SIG-M5 treated with dmso at 0.1 percent for 504 hours (cell line): ENCODE data around the gene ME3.
"Not testable (repeated sequence)": the region's sequence is repeated elsewhere in the genome, so short reads cannot be mapped to it uniquely, and the experiment has no call there.

Experiments used
- DNase-seq: peaks from one replicate; lab custom pipeline; 2025; ENCODE audit not compliant: unreplicated experiment; lab: John Stamatoyannopoulos, UW

Gene ME3

DNA sequence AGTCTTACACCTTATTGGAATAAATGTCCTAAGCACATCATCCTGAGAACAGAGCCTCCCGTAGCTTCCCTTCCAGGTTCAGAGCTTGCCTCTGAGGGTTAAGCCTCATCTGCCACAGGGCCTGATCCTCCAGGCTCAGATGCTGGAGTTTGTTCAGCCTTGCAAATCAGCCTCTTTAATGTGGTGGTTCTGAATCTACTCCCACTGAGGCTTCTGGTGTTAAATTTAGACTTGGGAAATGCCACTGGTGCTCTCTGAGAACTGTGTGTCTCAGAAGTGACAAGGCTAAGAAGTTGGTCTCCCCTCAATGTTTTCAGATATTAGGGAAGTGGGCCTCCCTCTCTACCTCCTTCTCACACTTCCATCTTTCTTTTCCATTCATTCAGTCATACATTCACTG lies 229.0 kb downstream of the ME3 start:
- DNase-seq, result no peak

DNA sequence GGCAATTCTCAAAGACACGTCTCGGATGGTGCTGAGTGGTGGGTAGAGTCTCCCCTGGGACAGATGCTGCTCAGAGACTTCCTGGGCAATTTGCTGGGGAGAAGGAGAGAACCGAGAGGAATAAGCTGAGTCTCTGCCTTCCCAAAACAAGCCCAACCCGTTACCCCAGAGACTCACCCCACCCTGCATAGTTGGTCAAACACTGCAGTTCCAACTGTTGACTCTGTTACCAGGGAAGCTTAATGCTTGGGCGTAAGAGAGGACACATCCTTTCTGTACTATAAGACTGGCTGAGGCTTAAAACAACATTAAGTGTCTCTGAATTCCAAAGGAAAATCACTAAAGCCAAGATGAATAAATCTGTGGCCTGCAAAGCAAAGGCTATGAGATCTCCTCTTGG lies 229.6 kb downstream of the ME3 start:
- DNase-seq, result no peak

DNA sequence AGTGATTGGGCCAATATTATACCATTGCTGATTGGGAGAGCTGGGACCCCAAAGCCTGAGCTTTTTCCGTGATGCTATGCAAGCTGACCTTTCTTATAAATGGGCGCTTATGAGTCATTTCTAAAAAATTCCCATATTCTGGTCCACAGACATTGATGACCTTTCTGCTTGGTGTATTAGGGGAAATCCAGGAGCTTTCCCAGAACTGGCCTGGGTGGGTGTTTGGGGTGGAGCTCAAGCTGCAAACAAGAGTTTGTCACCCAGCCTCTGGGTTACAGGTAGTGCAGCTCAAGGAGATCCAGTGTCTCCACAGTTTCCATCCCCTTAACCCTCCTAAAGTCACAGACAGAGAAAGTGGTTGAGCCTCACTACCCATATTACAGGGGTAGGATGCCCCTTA lies 230.0 kb downstream of the ME3 start:
- no peak for DNase-seq

DNA sequence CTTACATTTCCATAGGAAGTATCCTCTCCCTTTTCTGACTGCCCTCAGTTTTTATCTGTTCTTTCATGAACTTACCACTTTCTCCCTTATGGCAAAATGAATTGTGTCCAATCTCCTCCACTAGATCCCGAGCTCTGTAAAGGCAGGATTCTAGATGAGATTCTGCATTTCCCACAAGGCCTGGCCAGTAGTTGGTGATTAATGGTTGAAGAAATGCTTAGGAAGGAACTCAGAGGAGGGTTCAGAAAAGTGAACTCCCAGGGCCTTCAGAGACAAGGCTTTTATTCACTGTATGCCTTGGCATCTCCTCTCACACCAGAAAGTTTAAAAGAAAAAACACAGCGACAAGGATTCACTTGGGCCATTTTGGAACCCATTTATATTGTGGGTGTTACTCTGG lies 231.6 kb downstream of the ME3 start:
- no peak for DNase-seq

DNA sequence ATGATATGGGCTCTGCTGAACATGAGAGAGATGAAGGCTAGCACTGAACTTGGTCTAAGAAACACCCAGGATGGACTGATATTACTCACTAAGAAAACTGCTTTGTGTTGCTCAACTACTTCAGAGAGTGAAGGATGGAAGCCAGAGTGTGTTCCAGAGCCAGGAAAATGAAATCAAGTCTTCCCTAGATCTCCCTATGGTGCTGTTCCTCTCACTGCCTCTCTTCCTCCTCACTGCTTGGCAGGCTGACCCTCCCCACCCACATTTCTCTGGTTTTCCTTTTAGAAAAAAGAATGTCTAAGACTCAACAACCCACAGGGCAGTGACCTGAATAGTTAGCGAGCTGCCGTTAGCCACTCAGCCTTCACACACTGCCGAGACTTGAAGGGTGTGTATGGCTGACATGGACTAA lies 232.1 kb downstream of the ME3 start:
- DNase-seq, result no peak

DNA sequence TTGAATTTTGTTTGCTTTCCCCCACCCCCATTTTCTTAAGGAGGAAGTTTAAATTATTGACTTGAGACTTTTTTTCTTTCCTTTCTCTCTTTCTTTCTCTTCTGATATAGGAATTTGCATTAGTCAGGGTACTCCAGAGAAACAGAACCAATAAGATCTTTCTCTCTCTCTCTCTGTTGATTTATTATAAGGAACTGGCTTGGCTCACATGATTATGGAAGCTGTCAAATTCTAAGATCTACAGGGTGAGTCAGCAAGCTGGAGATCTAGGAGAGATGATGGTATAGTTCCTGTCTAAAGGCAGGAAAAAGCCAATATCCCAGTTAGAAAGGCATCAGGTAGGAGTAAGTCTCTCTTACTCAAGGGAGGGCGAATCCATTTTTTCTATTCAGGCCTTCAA lies 233.7 kb downstream of the ME3 start:
- DNase-seq, result no peak

DNA sequence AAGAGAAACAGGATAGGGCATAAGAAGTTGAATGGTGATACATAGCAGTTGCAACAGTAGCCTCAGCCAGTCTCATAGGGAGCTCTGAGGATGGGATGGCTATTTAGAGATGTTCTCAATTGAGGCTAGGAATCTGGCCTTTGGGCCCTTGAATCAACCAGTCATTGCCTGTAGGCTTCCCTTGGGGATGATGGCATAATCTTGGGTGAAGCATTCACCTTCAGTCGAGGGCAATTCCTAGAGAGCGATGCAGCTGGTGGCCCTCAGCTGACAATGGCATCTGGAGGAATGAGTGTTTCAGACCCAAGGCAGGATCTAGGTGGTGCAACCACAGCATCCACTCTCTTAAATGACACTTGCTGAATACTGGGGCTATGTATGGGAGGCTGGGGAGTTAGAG lies 236.7 kb downstream of the ME3 start:
- no peak for DNase-seq

DNA sequence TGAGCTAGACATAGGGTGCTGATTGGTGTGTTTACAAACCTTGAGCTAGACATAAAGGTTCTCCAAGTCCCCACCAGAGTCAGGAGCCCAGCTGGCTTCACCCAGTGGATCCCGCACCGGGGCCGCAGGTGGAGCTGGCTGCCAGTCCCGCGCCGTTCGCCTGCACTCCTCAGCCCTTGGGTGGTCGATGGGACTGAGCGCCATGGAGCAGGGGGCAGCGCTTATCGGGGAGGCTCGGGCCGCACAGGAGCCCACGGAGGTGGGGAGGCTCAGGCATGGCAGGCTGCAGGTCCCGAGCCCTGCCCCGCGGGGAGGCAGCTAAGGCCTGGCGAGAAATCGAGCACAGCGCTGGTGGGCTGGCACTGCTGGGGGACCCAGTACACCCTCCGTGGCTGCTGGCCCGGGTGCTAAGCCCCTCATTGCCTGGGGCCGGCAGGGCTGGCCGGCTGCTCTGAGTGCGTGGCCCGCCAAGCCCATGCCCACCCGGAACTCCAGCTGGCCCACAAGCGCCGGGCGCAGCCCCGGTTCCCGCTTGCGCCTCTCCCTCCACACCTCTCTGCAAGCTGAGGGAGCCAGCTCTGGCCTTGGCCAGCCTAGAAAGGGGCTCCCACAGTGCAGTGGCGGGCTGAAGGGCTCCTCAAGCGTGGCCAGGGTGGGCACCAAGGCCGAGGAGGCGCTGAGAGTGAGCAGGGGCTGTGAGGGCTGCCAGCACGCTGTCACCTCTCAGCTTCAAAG lies 238.9 kb downstream of the ME3 start:
- not testable (repeated sequence) for DNase-seq

DNA sequence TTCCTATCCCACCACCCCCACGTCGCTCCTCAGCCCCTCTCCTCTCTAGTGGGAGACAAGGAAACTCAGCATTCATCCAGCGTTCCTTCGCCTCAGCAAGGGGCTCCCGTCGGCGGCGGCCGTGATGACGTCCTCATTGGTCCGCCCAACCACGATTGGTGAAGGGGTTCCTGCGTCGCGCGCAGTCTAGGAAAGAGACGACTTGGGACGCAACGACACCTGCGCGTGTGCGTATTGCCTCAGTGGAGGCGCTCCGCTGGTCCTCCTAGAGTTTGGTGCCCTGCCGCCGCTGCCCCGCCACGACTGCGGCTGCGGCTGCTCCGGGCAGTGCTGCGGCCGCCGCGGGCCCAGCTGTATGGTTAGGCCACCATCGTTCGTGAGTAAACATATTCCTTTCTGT lies 241.2 kb downstream of the ME3 start:
- no peak for DNase-seq

DNA sequence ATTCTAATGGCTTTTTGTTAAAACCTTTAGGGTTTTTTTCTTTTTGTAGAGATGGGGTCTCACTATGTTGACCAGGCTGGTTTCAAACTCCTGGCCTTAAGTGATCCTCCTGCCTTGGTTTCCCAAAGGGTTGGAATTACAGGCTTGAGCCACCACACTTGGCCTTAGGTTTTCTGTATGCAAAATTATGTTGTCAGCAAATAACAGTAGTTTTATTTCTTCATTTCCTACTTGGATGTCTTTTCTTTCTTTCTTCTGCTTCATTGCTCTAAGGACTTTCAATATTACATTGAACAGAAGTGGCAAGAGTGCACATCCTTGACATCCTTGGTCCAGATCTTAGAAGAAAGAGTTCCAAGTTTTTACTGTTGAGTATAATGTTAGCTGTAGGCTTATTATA lies 245.0 kb downstream of the ME3 start:
- no peak for DNase-seq

DNA sequence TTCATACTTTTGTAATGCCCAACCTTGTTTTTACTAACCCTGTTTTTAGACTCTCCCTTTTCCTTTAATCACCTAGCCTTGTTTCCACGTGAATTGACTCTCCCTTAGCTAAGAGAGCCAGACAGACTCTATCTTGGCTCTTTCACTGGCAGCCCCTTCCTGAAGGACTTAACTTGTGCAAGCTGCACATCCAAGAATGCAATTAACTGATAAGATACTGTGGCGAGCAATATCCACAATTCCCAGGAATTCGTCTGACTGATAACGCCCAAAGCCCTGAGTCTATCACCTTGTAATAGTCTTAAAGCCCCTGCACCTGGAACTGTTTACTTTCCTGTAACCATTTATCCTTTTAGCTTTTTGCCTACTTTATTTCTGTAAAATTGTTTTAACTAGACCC lies 248.9 kb downstream of the ME3 start:
- DNase-seq, result not testable (repeated sequence)

DNA sequence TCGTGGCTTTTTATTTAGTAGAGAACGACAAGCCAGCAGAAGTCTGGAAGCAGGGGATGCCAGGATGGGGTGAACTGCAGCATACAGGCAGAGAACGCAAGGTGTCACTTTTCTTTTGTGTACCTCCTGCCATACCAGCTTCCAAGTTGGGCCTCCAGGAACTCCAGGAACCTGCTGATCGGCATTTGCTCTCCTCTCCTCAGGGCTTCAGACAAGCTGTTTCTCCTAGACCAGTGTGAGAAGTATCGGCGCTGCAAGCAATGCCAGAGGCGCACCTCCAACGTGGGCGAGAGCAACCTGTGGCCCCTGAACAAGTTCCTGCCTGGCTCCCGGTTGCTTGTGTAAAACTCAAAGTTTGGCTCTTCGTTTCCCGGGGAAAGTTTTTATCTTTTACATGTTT lies 250.0 kb downstream of the ME3 start:
- no peak for DNase-seq

DNA sequence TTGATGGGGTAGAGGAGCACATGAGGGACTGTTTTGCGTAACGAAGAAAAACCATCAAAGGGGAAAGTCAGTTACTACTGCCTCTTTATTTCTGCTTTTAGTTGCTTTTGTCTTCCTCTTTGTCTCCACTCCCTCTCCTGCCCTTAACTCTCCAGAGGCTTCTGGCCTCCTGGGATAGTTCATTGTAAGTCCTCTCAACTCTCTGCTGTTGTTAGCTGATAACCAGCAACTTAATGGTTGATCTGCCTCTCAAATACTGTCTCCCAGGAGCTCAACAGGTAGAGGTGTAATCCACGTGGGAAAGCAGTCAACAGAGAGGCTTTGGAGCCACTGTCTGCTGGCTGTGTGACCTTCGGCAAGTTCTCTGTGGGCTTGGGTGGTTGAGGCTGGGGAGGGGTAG lies 250.5 kb downstream of the ME3 start:
- DNase-seq, result peak; percentile 38

DNA sequence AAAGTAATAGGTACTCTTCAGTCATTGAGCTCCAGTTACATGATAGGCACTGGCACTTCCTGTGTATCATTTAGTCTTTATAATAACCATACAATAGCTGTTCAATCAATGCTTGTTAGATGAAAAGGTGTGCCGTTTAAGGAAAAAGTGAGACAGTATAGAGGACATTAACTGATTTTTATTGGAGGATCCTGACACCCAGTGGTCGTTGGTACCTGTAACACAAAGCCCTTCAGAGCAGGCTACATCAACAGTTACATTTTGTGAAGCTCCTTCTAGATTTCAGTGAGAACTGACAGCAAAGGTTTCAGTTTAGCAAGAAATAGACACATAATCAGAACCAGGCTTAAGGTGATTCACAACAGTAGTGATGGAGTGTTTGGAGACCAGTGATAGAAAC lies 253.5 kb downstream of the ME3 start:
- no peak for DNase-seq

DNA sequence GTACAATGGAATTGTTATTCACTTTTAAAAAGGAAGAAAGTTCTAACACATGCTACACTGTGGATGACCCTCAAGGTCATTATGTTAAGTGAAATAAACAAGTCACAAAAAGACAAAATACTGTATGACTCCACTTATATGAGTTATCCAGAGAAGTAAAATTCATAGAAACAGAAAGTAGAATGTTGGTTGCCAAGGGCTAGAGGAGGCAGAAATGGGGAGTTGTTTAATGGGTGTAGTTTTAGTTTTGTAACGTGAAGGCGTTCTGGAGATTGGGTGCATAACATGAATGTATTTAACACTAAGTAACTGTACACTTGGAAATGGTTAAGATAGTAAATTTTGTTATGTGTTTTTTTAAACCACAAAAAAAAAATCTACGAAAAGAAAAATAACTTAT lies 253.9 kb downstream of the ME3 start:
- DNase-seq, result no peak

DNA sequence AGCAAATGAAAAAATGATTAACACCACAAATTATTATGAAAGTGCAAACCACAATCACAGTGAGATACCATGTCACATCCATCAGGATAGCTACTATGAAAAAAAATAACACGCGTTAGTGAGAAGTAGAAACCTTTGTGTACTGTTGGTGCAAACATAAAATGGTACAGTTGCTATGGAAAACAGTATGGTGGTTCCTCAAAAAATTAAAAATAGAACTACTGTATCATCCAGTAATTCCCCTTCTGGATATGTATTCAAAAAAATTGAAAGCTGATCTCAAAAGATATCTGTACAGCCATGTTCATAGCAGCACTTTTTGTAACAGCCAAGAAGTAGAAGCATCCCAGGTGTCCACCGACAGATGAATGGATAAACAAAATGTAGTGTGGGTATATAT lies 254.3 kb downstream of the ME3 start:
- no peak for DNase-seq

DNA sequence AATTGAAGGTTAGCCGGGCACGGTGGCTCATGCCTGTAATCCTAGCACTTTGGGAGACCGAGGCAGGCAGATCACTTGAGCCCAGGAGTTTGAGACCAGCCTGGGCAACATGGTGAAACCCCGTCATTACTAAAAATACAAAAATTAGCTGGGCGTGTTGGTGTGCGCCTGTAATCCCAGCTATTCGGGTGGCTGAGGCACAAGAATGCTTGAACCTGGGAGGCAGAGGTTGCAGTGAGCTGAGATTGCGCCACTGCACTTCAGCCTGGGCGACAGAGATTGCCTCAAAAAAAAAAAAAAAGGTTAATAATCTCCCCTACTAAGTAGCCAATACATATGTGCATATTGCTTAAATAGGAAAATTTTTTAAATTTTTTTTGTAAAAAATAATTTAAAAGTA lies 255.5 kb downstream of the ME3 start:
- not testable (repeated sequence) for DNase-seq

DNA sequence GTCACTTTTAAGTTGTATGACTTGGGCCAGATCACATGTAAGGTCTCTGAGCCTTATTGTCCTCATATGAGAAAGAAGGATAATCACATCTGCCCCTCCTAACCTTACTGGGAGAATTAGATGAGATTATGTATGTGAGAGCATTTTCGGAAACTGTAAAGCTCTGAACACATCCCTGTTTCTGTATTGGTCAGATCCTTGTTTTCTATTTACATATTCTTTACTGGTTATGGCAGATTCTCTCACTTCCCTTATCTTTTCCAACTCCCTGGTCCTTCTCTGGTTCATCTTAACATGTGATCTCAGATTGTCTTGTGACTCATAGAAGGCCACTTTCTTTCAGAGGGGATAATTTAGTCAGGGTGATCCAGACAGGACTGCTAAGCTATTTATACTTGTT lies 255.9 kb downstream of the ME3 start:
- DNase-seq, result peak; percentile 67

DNA sequence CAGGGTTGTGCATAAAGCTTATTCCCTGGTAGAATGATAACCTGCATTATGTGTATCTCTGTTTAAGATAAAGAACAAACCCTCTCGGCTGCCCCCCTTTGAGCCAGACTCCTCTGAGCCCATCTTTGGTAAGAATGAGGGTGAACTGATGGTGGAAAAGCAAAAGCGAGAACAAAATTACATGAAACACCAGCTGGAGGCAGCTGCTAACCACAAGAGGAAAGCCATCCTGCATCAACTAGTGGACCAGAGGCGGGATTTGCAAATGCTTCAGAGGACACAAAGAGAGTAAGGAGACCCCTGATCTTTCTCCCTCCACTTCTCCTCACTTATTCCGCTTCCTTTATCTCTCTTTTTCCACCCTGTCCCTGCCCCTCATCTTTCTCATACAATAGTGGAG lies 257.4 kb downstream of the ME3 start:
- DNase-seq, result no peak

DNA sequence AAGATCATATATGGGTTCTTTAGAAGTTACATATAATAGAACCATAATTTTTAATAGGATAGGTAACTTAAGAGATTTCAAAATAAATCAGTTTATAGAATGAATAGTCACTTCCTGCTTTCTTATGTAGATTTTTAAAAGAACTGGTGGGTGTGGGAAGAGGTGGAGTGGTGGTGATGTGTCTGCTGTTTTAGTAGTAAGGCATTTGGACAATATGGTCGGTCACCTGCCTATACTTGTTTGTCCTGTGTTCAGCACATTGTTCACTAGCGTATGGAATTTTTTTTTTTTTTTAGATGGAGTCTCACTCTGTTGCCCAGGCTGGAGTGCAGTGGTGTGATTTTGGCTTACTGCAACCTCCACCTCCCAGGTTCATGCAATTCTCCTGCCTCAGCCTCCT lies 258.4 kb downstream of the ME3 start:
- no peak for DNase-seq

DNA sequence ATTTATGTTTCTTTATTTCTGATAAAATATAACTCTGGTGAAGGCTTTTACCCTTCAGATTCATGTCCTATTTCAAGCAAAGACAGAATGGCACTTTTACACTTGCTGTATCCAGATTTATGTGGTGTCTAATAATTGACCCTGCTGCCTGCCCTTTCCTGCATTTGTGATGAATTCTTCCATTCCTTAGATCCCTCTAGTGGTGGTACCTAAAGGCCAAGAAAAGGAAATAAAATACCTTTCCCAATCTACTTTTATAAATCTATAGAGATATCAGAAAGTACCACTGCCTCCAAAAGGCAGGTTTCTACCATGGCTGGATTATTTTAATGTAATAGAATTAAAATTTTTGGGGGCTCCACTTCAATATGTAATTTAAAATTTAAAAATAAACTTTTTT lies 263.6 kb downstream of the ME3 start:
- no peak for DNase-seq

DNA sequence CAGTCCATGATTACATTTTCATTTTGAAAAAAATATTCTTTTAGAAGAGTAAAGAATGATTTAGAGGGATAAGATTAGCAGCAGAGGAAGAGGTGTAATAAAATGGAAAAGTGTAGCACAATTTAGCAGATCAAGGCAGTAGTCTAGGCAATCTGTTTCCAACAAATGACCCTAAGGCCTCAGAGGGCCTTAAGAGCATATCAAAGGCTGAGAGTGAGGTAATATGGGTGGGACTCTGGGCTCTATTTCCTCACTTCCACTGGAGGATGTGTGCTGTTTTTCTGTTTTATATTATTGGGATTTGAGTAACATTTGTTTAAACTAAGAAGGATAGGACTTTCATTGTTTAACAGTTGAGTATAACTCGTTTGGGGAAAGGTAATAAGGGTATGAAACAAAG lies 269.0 kb downstream of the ME3 start:
- no peak for DNase-seq

DNA sequence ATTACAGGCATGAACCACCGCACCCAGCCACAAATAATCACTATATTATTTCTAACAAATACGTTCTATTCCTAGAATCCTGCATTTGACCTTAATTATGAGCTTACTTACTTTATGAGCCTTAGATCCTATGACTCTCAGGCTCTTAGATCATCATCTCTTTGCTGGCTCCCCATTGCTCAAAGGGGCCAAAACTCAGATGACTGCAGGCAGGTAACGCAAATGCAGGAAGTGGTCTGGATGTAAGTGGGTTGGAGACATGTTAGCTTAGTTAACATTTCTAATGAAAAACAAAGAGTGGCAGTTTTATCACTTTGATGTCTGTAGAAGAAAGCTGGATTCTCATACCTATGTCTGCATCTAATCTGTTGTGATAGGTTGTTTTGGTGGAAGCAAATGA lies 274.3 kb downstream of the ME3 start:
- DNase-seq, result no peak

DNA sequence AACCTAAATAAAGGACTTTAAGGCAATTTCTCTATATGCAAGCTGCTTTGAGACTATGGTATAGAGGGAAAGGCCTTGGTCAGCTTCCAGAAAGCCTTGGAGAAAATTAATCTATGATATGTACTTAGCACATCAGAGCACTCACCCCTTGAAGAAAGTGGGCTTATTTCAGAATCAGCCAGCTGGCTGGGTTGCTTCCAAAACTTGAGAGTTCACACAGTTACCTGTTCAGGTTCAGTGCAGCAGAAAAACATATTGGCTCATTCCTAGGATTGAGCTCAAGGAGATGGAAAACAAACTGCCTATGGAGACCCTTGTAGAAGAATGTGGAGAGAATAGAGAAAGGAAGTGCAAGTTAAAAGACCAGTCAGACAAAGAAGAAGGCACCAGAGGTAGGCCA lies 275.1 kb downstream of the ME3 start:
- DNase-seq, result no peak
